CD4-positive, alpha-beta T cell treated with Interleukin-15 for 4 hours (primary cell): ENCODE measurements around the gene TMEM217.
"Not testable (repeated sequence)": the region's sequence is repeated elsewhere in the genome, so short reads cannot be mapped to it uniquely, and the experiment has no call there.

Source experiments
- DNase-seq: peaks from one replicate; pipeline ENCODE4 v3.0.0-alpha.2; 2020; ENCODE audit warnings: low spot score

The TMEM217 gene

DNA sequence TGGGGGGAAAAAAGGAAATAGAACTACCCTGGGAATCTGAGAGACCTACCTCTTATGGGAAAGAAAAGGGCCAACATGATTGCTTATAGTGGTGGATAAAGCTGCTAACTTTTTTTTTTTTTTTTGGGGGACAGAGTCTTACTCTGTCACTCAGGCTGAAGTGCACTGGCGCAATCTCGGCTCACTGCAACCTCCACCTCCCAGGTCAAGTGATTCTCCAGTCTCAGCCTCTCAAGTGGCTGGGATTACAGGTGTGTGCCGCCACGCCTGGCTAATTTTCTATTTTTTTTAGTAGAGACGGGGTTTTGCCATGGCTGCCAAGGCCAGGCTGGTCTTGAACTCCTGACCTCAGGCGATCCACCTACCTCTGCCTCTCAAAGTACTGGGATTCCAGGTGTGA, 39.9 kb downstream of the TMEM217 start:
- no peak for DNase-seq

DNA sequence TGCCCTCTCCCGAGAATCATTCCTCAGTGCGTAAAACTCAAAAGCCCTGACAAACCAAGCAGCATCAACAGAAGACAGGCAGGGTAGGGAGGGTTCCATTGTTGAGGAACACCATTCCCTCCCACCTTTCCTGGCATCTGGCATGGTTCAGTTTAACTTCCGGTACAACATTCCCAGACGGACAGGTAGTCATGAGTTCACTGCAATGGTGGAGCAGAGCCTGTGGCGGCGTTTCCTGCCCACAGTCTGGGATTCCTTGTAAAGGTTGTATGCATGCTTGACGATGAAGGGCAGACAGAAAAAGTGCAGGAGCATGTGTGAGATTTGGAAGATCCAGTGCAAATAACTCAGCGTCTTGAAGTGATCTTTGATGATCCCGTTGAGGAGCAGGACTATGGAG, 45.7 kb downstream of the TMEM217 start:
- DNase-seq: no peak

DNA sequence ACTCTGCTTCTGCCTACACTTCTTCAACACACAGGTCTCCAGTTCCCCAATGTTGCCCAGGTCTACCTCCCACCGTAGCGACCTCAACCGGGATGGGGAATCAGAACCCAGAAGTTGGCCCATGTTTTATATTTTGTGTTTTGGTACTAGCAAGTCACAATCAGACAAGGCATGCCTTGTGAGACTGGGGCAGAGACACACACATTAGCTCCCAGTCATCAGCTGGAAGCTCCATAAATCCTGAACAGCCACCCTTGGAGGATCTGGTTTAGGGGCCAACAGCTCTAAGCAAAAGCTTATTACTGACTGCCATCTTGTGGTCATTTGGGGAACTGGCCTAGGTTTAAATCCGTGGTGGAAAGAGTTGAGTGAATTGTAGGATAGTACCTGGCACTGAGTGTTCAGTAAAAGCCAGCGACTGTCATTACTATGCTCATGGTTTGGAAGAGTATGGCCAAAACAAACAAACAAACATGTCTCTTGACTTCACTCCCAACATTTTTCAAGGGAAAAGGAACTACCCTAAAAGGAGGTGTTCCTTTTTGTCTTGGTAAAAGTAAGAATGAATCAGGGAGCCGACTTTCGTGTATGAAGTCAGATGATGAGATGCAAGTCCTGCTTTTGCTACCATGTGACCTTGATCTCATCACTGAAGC, 47.5 kb downstream of the TMEM217 start:
- DNase-seq: peak; percentile 90

DNA sequence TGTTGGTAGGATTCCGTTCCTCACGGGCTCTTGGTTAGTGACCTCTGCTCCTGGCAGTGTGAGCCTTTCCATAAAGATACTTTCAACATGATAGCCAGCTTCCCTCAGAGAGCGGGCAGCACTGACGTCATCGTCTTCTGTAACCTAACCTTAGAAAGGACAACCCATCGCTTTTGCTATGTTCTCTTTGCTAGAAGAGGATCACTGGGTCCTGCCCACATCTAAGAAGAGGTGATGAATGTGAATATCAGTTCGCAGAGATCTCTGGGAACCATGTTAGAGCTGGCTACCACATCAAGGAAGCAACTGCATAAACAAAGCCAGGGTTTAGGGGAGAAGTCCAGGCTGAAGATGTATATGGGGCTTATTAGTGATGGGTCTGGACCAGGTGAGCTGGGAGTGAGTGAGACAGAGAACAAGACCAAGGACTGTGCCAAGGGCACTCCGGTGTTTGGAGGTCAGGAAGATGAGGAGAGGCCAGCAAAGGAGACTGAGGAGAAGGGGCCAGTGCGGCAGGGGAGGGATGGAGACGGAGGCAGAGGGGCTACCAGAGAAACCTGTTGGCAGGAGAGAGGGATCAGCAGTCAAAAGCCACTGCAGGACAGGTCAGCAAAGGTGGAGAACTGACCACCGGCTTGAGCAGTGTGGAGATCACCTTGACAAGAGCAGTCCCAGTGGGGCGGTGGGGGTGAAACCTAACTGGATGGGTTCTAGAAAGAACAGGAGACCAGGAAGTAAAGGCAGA, 48.3 kb downstream of the TMEM217 start:
- DNase-seq: peak; percentile 81

DNA sequence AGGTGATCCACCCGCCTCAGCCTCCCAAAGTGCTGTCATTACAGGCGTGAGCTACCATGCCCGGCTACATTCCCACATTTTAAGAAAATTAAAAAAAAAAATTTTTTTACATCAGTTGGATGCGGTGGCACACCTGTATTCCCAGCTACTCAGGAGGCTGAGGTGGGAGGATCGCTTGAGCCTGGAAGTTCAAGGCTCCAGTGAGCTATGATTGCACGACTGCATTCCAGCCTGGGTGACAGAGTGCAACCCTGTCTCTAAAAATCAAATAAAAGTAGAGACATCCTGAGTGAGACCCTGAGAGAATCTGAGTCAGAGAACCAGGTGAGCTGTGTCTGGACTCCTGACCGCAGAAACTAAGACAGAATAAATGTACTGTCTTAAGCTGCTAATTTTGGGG, 49.2 kb downstream of the TMEM217 start:
- DNase-seq: no peak

DNA sequence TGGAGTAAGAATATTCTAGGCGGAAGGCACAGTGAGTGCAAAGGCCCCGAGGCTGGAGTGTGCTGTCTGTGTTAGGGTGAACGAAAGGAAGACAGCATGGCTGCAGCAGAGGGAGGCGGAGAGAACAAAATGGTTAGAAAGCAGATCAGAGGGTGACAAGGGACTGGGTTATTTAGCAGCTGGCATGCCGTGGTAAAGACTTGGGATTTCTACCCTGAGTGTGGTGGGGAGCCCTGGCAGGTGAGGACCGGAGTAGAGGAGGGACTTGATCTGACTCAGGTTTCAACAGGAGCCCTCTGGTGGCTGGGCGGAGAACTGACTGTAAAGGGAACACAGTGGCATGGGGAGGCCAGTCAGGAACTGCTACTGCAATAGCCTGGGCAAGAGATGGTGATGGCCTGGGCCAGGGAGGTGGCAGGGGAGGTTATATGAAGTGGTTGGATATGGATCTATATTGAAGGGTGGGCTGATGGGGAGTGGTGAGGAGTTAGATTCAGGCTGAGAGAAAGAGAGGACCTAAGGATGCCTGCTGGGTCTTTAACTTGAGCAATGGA, 50.0 kb downstream of the TMEM217 start:
- peak; percentile 93 for DNase-seq

DNA sequence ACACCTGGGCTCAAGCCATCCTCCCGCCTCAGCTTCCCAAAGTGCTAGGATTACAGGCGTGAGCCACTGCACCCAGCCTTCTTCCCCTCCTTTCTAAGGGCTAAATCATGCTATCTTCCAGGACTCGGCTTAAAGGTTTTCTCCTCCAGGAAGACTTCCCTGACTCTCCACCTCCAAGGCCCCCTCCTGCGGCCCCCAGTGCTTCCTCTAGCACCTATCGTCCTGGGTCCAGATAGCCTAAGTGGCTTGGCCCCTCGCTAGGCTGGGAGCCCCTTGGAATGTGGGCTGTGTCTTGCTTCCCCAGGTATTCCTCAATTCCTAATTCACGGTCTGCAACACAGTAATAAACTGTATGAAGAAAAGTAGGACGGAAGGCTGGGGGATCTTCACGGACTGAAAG, 51.3 kb downstream of the TMEM217 start:
- DNase-seq: no peak

DNA sequence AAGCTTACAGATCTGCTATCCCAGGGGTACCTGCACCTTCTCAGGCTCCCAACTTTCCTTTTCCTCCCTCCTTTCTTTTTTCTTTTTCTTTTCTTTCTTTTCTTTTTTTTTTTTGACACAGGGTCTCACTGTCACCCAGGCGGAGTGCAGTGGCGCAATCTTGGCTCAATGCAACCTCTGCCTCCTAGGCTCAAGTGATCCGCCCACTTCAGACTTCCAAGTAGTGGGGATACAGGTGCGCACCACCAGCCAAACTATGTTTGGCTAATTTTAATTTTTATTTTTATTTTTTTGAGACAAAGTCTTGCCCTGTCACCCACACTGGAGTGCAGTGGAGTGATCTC, 52.0 kb downstream of the TMEM217 start:
- no peak for DNase-seq

DNA sequence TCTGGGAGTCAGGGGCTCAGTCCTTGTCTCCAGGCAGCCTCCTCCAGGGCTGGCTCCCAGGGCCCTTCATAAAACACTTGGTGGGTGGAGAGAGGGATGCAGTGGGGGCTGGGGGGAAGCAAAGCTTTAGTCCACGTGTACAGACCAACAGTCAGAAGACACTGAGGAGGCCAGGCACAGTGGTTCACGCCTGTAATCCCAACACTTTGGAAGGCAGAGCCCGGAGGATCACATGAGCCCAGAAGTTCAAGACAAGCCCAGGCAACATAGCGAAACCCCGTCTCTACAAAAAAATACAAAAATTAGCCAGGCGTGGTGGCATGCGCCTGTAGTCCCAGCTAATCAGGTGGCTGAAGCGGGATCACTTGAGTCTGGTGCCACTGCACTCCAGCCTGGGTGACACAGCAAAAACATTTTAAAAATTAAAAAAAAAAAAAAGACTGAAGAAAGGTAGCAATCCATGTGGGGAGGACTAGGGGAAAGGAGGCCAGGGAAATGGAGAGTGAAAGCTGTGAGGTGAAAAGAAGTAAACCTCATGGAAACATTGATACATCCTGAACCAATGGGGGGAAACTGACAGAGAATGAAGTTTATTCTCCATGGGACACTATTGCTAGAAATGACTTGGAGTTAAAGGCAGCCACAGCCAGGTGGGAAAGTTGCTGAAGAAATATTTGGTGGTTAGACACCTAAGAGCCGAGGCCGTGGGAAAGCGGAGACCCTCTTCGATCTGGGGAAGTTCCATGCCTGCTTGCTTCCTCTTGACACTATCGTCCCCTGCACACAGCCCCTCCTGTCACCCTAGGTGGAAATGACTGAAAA, 52.6 kb downstream of the TMEM217 start:
- no peak for DNase-seq

DNA sequence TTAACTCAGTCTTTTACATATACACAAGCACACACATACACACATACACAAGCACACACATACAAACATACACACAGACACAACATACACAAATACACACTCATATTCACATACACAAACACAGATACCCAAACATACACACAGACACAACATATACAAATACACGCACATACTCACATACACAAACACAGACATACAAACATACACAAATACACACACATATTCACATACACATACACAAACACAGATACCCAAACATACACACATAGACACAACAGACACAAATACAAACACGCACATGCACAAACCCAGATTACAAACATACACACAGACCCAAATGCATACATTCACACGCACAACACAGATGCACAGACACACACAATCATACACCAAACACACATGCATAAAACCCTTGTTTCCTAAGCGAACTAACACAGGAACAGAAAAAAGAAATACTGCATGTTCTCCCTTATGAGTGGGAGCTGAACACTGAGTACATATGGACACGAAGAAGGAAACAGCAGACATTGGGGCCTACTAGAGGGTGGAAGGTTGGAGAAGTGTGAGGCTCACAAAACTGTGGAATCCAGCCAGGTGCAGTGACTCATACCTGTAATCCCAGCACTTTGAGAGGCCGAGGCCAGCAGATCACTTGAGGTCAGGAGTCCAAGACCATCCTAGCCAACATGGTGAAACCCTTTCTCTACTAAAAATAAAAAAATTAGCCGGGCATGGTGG, 53.8 kb downstream of the TMEM217 start:
- no peak for DNase-seq

DNA sequence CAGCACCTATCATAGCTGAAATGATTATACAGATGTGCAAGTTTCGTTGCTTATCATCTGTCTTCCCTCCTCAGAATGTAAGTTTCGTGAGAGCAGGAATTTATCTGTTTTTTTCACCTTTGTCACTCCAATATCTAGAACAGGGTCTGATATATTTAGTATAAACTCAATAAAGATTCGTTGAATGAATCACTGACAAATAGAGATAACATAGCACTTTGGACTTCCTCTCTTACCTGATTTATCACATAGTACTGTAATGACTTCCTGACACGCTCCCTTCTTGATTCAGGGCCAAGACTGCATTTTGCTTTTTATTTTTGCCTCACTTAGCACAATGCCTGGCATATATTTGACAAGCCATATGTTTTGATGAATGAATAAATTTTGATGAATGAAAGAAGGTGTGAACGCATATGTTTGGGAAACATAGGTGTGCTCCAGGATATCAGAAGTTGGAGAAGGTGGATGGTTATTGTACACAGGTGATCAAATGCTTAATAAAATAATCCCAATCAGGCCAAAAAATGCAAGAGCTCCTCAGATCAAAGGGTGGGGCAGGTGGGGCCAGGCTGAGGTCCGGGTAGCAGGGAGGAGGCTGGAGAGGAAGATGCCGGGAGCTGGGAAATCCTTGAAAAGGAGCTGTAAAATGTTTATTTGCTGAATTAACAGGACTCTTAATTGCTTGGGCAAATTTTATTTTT, 55.0 kb downstream of the TMEM217 start:
- peak; percentile 48 for DNase-seq

DNA sequence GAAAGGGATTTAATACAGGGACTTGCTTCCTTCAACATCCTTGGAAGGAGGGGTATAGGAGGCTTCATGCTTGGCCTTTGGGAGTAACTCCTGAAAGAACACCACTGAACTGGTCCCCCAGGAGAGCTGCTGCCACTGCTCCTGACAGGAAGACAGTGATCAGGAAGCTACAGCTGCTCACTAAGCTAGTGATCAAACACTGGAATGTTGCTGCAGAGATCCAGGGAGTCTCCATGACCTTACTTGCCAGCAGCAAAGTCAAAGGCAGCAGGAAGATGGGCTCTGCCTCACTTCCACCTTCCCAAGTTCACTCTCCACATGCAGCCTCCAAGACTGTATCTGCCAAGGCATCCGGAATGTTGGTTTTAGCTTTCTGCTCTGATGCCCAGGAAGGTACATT, 56.2 kb downstream of the TMEM217 start:
- DNase-seq: no peak

DNA sequence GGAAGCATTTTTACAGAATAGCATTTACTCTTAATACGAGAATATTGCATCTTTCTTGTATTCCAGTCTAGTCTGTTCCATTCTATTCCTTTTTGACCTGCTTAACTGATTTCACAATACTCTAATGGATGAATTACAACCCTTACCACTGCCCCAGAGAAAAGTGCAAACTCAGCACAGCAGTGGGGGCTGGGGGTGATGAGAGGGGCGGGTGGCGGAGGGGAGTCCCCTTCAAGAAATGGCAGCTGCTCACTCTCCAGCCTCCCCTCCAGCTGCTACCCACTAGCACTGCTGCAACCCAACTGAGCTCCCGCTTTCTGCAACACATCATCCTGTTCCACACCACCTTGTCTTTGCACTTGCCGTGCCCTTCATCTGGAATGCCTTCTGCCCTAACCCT, 57.9 kb downstream of the TMEM217 start:
- no peak for DNase-seq

DNA sequence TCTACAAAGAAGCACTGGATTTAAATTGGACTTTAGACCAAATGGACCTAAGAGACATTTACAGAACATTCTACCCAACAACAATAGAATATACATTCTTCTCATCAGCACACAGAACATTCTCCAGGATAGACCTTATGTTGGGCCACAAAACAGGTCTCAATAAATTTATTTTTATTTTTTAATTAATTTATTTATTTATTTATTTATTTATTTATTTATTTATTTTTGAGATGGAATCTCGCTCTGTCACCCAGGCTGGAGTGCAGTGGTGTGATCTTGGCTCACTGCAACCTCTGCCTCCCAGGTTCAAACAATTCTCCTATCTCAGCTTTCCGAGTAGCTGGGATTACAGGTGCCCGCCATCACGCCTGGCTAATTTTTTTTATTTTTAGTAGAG, 61.5 kb downstream of the TMEM217 start:
- not testable (repeated sequence) for DNase-seq

DNA sequence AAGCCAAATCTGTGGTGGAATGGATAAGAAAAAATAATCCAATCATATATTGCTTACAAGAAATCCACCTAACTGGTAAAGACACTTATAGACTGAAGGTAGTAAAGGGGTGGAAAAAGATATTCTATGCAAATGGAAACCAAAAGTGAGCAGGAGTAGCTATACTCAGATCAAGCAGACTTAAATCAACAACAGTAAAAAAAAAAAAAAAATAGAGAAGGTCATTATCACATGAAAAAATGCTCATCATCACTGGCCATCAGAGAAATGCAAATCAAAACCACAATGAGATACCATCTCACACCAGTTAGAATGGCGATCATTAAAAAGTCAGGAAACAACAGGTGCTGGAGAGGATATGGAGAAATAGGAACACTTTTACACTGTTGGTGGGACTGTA, 63.1 kb downstream of the TMEM217 start:
- DNase-seq: not testable (repeated sequence)

DNA sequence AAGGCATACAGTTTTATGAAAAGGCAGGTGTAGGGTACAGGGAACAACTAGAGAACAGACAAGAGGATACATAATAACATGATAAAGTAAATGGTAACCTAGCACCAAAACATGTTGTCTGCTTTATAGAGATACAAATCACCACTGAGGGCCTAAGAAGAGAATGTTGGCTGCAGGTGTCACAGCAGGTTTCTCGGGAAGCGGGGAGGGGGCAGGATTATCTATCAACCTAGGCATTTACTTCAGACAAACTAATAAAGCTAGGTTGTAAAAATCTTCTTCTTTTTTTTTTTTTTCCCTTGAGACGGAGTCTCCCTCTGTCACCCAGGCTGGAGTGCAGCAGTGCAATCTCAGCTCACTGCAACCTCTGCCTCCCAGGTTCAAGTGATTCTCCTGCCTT, 65.3 kb downstream of the TMEM217 start:
- DNase-seq: no peak

DNA sequence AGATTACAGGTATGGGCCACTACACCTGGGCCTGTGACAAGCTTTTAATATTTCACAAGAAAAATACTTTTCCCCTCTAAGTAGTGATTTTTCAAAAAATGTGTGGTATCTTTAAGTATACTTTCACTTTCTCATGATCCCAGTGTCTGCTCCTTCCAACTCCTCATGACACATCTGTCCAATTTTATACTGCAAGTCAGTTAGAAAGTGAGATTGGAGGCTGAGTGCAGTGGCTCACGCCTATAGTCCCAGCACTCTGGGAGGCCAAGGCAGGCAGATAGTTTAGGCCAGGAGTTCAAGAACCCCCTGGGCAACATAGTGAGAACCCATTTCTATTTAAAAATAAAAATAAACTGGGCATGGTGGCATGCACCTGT, 67.8 kb downstream of the TMEM217 start:
- no peak for DNase-seq

DNA sequence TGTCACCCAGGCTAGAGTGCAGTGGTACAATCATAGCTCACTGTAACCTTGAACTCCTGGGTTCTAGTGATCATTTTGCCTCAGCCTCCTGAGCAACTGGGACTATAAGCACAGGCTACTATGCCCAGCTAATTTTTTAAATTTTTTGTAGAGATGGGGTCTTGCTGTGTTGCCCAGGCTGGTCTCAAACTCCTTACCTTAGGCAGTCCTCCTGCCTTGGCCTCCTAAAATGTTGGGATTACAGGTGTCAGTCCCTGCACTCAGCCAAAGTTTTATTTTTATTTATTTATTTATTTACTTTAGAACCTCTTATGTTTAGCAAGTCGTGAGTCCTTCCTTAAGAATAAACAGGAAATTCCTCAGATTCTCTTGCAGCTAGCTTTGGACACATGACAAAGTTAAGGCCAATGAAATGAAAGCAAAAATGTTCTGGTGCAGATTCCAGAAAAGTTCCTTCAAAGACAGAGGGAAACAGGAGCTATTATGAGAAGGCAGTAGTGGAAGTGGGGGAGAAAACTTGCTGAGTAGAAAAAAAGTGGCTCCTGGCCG, 68.9 kb downstream of the TMEM217 start:
- DNase-seq: no peak

DNA sequence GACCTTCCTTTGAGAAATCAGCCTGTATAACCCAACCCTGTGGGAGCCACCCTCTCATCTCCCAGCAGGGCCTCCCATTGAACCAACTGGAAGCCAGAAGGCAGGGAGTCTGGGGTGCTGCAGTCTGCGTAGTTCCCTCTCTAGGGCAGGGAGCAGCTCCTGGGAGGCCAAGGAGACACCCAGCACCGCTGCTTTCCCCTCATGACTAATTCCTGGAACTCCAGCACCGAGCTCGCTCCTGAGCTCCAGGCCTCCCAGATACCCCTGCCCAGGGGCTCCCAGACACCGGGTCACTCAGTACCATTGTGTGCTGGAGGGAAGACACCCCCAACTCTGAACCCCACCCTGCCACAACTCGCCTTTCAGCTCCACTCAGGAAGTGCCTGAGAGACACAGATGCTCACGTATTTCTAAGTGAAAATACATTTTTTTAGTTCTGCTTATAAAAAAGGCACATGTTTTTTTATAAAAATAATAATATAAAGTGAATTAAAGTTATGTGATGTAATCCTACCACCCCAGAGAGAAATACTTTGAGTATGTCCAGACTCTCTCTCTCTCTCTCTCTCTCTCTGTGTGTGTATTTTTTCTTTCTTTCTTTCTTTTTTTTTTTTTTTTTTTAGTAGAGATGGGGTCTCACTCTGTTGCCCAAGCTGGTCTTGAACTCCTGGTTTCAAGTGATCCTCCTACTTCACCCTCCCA, 70.5 kb downstream of the TMEM217 start:
- no peak for DNase-seq

DNA sequence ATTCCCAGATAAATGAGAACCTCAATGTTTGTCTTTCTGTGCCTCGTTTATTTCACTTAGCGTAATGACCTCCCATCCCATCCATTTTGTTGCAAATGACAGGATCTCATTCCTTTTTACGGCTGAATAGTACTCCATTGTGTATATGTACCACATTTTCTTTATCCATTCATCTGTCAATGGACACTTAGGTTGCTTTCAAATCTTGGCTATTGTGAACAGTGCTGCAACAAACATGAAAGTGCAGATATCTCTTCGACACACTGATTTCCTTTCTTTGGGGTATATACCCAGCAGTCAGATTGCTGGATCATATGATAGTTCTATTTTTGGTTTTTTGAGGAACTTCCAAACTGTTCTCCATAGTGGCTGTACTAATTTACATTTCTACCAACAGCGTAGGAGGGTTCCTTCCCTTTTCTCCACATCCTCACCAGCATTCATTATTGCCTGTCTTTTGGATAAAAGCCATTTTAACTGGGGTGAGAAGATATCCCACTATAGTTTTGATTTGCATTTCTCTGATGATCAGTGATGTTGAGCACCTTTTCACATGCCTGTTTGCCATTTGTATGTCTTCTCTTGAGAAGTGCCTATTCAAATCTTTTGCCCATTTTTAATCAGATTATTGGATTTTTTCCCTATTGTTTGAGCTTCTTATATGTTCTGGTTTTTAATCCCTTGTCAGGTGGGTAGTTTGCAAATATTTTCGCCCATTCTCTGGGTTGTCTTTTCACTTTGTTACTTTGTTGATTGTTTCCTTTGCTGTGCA, 71.8 kb downstream of the TMEM217 start:
- not testable (repeated sequence) for DNase-seq
